ENCODE data around the gene TWIST2. TPM values are rescaled to one million over a fixed set of nuclear protein-coding genes. Genes with fewer than 3 reads are reported as not detected.

TWIST2 gene
- polyA plus RNA-seq, 3 donors: 3.1 to 4.0 (median 3.5) TPM

DNA sequence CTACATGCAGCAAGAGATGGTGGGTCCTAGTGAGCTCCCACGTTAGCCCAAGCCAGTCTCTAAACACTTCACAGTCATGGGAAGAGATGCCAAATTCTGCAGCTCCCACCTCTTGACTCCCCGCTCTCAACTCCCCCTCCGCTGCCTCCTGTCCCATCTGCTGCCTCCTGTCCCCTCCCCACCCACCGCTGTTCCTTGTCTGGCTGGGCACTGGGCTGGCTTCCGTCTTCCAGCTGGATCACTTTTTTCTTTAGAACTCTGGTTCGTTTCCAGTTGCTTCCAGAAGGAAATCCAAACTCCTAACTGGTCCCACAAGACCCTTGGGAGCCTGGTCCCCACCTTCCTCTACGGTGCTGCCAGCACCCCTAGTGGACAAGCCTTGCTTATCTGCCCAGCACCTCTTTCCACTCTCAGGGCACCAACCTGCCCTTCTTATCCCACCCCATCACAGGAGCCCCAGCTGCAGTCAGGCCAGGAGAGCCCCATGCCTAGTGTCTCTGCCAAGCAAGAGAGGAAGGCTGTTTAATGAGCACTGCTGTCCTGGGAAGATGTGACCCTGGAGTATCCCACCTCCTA, 12.1 kb upstream of the TWIST2 start:
- DNase-seq (ENCODE audit: low read depth in 3 of 3, low spot score in 2 of 3): no peak

DNA sequence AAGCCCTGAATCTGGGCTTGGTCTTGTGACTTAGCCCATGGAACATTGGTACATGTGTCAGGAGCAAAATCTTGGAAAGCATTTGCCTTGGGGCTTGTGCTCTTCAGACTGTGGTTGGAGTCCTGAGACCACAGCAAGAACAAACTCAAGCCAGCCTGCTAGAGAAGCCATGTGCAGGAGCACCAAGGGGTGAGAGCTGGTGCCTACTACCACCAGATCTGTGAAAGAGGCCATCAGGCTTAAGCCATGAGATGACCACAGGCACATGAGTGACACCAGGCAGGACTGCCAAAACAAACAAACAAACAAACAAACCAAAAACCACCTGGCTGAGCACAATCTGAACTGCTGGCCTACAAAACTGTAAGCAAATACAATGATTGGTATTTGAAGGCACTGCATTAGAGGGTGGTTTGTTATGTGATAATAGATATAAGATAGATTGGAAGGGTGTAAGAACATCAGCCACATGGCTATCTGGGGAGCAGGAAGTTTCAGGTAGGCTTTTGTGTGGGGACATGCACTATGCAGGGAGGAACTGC, 9.0 kb upstream of the TWIST2 start:
- no peak for DNase-seq (ENCODE audit: low read depth in 3 of 3, low spot score in 2 of 3)

DNA sequence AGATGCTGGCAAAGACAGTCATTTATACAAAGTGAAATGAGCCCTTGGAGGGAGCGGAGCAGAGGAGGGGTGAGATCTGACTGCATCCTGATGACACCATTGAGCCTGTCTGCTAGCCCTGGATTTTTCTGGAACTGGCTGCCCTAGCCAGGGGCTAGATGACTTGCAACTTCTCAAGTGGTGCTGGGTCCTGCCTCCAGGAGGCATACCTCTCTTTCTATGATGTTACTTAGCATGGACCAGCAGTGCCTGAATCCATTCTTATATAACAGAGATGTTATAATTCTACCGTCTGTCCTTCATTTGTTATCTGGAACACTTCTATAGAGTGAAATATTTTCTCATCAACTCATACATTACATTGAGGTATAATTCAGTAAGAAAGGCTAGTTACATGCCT, 8.5 kb upstream of the TWIST2 start:
- DNase-seq (ENCODE audit: low read depth in 3 of 3, low spot score in 2 of 3): no peak

DNA sequence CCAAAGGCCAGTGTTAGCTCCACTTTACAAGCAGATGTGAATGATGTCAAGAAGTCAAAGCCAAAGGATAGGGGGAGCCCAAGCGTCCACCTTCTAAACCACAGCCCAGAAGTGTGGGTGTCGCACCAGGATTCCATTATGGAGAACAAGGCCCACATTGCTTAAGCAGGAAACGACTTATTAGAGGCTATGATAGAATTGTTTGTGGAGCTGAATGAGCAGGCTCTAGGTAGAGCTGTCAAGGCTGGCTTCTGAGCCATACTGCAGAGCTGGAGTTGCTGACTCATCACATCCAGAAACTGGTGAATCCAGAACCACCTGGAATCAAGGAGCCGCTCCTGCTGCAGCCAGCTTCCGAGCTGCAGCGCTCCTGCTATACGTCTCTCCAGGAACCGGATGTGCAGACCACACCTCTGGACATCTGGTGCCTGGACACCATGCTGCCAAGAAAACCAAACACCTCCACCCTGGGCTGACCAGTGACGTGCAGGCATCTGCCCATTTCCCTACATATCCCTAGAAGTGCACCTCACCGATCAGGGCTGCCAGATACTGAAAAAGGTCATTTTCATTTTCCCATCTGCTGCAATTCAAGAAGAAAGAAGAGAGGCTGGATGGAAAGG, 6.2 kb upstream of the TWIST2 start:
- DNase-seq (ENCODE audit: low read depth in 3 of 3, low spot score in 2 of 3): no peak

DNA sequence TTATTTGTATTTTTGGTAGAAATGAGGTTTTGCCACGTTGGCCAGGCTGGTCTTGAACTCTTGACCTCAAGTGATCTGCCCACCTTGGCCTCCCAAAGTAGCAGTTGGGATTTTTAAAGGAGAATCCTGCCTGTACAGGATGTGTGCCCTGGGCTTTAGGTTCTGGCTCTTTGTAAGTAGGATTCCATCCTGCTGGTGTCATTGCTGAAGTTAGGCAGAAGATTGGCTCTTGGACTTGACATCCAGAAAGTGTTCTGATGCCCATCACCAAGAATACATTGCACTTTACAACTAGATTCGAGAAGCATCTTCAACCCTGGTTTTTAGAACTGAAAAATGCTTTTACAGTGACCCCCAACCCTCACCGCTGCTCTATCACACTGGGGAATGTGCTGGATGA, 4.4 kb upstream of the TWIST2 start:
- DNase-seq (ENCODE audit: low read depth in 3 of 3, low spot score in 2 of 3): no peak

DNA sequence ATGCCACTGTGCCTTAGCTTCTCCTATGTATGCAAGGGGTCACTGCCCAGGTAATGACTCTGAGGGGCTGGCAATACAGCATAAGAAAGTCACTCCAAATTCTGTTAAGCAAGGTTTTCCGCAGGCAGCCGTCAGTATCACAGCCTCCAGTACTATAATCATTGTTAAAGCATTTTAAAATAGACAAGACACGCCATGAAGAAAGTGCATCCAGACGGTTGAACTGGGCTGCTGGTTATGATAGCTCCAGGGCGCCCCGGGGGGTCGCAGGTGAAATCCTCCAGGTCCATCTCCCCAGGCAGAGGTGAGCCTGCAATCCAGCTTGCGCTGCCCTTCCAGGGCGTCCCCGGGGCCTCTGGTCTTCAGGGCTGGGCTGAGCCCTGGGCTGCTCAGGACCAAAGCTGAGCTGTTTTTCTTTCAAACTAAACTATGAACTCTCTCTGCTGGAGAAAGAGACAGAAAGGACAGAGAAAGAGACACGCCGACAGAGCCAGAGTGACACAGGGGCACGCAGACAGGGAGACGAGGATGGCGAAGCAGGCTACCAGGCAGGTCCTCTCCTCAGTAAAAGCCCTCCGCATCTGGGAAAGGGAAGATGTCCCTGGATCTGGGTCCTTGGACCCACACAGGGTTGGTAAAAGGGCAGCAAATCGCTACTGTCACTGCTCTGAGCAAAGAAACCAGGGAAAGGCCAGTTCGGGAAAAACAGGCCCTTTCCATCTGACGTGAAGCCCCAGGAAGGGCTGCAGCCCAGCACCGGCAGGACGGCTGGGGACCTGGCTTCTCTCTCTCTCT, 2.1 kb upstream of the TWIST2 start:
- no peak for DNase-seq (ENCODE audit: low read depth in 3 of 3, low spot score in 2 of 3)

DNA sequence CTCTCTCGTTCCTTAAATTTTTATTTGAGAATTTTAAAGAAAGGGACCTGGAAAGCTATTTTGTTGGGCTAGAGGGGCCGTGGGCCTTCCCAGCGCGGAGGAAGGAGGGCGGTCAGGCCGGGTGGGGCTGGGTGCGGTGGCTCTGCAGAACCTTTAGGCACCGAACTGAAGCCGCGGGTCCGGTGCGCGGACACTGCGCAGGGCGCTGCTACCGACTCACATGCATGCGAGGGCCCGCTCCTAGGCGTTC, 1.6 kb upstream of the TWIST2 start:
- no peak for DNase-seq (ENCODE audit: low read depth in 3 of 3, low spot score in 2 of 3)

DNA sequence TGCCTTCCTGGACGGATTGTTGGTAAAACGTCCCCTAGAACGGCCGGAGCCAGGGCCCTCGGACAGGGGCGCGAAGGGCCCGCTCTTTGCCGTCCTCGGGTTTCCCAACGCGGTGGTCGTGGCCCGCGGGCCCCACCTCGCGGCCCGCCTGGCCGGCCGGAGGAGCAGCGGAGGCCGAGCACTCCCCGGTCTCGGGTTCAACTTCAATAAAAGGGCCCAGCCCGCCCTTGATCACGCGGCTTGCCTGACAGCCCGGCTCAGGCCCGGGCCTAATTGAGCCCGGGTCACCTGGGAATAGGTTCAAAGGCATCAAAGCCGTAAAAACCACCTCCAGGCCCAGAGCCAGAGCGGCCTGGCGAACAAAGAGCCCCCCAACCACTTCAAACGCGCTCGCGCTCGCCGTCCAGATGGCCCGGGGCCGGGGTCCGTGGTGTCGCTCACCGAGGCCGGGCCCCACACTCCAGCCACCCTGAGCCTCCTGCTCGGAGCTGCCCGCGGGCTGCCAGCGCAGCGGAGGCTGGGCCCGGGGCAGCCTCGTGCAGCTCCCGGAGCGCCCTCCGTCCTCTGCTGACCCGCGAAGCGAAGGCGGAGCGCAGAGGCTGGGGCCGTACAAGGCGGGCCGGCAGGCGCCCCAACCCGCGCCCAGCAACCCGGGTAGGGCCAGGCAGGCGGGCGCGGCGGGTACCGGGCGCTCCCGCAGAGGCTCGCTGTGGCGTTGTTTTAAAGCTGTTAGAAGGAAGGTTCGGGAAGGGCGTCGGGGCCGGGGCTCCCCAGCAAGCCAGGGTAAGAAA, 1.1 kb upstream of the TWIST2 start:
- DNase-seq (ENCODE audit: low read depth in 3 of 3, low spot score in 2 of 3): no peak

DNA sequence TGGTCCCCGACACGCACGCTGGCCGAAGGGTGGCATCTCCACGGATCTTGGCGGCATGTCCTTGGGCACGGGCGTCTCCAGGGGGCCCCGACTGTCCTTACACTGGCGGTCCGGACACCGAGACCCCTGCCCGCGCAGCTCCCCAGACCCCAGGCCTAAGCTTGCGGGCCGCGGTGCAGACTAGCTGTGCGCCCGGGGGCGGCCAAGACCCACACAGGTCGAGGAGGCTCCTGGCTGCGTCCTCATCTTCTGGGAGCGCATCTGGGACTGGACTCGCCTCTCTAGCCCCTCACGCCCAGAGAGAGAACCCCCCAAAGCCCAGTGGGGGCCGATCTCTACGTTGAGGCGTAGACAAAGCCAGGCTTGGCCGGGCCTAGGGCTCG, 475 bp upstream of the TWIST2 start:
- no peak for DNase-seq (ENCODE audit: low read depth in 3 of 3, low spot score in 2 of 3)

DNA sequence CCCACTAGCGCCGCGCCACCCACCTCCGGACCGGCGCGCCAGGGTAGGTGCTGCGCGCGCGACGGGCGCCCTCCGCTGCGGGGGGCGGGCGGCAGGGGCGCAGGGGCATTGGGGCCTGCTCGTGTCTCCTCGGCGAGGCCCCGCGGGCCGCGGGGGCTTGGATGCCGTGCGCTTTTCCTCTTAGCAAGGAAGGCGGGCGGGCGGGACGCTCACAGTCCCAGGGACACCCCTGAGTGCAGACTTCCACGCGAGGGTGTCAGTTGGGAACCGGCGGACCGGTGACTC, 748 bp downstream of the TWIST2 start:
- DNase-seq (ENCODE audit: low read depth in 3 of 3, low spot score in 2 of 3): no peak

DNA sequence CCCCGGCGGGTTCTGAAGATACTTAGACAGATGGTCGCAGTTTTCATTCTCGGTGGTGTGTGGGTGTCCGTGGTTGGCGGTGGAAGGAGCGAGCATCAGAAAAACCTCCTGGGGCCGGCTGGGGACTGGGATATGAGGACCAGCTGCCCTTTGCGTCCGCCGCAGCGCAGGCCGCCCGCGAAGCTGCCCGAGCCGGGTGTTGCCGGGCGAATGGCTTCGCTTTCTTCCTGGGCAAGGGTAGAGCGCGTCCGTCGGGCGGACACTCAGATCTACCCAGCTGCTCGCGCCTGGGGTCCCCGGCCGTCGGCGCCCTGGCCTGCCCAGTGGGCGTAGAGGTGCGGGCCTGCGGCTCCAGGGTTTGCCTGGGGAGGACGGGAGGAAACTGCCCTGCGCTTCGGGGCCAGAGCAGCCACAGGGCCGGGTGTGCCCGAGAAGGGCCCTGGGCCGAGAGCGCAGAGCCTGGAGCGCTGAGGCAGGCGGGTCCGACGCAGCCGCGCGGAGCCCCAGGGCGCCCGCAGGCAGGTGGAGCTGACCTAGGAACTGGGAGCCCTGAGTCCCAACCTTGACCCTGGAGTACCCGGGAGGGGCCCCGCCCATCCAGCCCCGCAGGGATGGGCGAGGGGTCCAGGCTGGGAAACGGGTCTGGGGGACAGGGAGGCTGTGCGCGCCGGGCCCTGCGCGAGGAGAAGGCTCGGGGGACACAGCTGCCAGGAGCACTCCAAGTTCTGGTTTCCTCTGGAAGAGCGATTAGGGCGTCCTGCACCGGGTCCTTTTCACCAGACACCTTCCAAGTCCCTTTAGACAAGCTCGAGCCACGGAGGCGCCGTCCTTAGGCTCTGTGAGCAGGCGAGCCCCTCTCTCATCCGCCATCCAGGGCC, 1.3 kb downstream of the TWIST2 start:
- no peak for DNase-seq (ENCODE audit: low read depth in 3 of 3, low spot score in 2 of 3)

DNA sequence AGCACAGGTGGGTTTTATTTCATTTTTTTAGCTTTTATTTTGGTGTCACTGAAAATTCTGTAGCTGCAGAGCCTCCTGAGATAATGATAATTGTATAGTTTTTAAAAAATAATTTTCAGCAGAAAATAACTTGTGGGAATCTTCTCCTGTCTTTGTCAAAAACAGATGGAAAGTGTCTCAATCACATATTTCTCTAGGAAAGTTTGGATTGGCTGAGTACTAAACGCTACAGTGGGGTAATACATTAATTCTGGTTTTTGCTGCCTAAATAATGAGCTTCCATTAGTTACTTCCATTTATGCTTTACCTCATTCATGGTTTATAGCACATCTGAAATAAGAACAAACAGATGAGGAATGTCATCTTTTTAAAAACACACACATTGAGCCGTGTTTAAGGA, 2.2 kb downstream of the TWIST2 start:
- no peak for DNase-seq (ENCODE audit: low read depth in 3 of 3, low spot score in 2 of 3)

DNA sequence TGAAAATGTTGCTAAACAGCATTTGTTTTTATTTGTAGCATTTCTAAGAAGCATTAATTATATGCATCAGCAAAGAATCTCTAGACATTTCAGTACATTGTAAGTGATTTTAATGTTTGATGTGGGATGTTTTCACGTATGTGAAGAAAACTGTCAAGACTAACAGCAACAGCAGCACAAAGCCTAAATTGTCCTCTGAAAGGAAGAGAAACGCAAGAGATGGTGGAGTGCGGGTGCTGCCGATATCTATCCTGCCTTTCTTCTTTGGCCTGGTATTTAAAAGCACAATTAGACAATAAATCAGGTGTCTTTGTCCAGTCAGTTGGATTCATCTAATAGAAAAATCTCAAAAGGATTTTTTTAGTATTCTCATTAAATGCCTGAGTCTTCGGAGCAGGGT, 3.1 kb downstream of the TWIST2 start:
- no peak for DNase-seq (ENCODE audit: low read depth in 3 of 3, low spot score in 2 of 3)

DNA sequence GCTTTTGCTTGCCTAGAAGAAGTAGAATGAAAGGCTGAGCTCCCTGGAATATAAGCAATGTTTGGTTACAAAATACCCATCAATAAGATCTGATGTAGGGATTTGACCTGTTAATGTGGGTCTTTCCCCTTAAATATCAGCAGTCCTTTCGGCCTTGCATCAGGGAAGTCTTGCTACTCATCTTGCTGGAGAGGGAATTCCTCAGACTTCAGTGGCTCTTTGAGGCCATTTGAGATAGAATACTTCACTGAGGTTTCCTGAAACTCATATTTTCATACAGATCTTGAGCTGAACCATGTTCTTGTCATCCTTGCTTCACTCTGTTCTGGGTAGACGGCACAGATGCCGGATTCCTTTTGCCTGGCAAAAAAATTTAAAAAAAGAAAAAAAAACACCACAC, 3.9 kb downstream of the TWIST2 start:
- no peak for DNase-seq (ENCODE audit: low read depth in 3 of 3, low spot score in 2 of 3)

DNA sequence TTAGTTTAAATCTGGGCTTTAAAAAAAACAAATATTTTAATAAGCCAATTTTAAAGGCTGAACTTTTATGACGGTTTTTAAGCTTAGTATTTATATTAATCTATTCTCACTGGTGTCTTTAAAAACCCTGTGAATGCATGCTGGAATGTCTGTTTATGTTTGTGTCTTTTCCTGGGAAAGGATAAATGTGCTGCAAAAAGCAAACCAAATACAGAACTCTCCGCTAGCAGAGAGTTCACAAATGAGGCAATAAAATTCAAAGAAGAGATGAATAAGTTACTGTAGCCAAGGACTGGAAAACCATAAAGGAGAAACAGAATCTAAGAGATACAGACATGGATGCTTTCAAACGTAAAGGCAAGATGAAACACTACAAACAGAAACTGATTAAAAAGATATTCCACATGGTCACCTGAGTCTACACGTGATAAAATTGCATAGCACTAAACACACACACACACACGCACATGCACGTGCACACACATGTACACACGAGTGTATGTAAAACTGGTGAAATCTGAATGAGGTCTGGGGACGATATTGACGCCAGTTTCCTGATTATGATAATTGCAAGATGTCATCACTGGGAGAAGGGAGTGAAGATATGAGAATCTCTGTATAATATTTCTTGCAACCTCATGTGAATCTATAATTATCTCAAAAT, 4.5 kb downstream of the TWIST2 start:
- no peak for DNase-seq (ENCODE audit: low read depth in 3 of 3, low spot score in 2 of 3)

DNA sequence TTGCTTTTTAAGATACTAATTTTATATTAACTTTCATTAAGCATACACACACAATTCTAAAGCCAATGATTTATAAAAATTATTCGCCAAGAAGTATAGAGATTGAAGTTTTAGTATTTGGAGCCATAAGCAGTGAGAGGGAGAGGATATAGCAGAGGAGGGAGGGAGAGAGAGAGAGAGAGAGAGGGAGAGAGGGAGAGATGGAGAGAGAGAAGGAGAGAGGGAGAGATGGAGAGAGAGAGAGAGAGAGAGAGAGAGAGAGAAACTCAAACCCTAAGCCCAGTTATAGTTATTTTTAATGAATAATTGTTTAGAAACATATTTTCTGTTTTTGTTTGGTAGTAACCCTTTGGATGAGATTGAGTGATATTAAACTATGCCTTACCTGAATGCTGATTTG, 5.3 kb downstream of the TWIST2 start:
- no peak for DNase-seq (ENCODE audit: low read depth in 3 of 3, low spot score in 2 of 3)

DNA sequence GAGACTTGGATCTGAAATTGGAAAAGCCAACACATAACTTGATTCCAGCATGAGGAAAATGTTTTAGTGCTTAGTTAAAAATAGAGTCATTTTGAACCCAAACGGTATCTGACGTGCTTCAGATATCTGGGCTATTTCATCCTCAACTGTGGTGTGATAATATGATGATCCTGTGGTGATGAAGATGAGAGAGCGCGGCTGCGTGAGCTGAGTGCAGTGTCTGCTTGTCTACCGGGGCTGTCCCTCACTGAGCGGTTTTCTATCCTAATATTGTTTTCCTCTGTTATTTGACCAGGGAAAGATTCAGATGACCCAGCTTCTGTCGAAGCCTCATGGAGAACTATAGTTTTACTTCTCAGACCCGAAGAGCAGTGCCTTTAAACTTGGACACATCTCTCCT, 5.8 kb downstream of the TWIST2 start:
- DNase-seq (ENCODE audit: low read depth in 3 of 3, low spot score in 2 of 3): no peak

DNA sequence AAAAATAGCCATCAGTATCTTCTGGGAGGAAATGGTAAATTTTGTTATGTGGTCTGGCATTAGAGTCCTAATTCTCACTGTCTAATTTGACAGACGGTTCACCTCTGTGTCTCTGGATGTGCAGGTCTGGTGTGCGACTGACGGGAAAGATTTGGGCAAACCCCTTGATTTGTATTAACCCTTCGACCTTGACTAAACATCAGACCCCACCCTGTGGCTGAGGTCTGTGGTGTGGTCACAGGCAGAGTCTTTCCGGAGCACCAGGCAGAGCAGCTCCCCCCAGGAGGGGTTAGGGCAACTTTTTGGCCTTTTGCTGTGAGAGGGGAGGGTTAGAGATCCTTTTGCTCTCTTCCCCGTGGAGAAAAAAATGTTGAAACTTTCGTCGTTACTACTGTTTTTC, 6.4 kb downstream of the TWIST2 start:
- DNase-seq (ENCODE audit: low read depth in 3 of 3, low spot score in 2 of 3): no peak

DNA sequence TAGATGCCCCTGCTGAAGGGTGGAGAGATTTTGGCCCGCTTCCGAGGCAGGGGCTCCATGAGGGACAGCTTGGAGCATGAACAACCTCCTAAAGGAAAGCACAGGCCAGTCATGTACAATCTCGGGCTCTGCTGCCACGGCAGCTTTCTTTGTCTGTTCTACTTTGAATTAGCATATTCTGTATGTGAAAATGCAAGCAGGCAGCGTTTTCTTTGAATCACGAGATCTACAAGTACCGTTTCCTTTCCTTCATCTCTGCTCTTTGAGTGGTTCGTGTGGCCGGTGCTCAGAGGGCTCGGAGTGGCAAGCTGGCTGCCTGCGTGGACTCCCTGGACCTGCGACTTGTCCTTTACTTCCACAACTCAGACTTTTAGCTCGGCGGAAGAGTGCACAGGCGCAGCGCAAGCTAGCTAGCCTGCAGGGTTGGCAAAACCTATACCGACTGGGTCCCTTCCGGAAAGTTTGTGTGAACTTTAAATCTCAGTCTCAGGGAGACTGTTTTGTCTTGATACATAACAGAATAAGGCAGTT, 6.9 kb downstream of the TWIST2 start:
- no peak for DNase-seq (ENCODE audit: low read depth in 3 of 3, low spot score in 2 of 3)

DNA sequence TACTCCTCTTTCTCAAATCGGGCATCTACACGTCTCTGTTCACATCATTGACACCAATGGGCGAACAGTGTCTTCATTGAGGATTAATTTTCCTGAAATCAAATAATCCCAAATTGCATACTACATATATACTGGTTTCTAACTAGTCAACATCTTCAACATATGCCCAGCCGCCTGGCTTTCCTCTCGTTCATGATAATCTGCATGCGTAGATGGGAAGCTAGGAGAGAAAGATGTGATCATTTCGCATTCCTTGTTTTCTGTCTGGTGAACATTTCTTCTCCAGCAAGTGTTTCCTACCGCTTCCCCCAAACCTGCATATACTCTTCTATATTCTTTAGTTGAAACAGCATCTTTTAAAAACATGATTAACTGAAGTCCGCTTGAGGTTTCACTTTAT, 7.4 kb downstream of the TWIST2 start:
- no peak for DNase-seq (ENCODE audit: low read depth in 3 of 3, low spot score in 2 of 3)

Data from right renal cortex interstitium (tissue), 3 donors.